ENCODE data around the gene CERS6. TPM values are rescaled to one million over a fixed set of nuclear protein-coding genes. Genes with fewer than 3 reads are reported as not detected.

CERS6 gene
- polyA plus RNA-seq, 1 donor, result 43.8 TPM

GRCh38 chr2:168713325-168713724 is 257.3 kb downstream of the CERS6 start:
- Histone ChIP-seq H3K27me3 (ENCODE audit: control insufficient read depth, insufficient read depth, low read length) (no peaks in the 10 kb centered on the region), H3K27ac (ENCODE audit: low read length) (no peak overlapping the region), H3K4me1 (ENCODE audit: control insufficient read depth, insufficient read depth, low read length) (peaks cover 21% of the 10 kb centered on the region), H3K9me3 (ENCODE audit: control insufficient read depth, low read depth, low read length) (no peaks in the 10 kb centered on the region), H3K4me3 (ENCODE audit: low read length) (no peak overlapping the region), H3K36me3 (ENCODE audit: control insufficient read depth, insufficient read depth, low read length) (peaks cover 14% of the 10 kb centered on the region)
- no CpG with 5 or more reads among the region's 1 CpG for WGBS (ENCODE audit: insufficient coverage, low lambda C conversion rate)
- DNase-seq, result no peak

- H3K9me3 ChIP-seq (ENCODE audit: control insufficient read depth, low read depth, low read length), result no peaks in the 10 kb centered on the region
- H3K27me3 ChIP-seq (ENCODE audit: control insufficient read depth, insufficient read depth, low read length), result no peaks in the 10 kb centered on the region
- peaks cover 12% of the 10 kb centered on the region for H3K4me1 ChIP-seq (ENCODE audit: control insufficient read depth, insufficient read depth, low read length)
- DNase-seq, result no peak
- no peak overlapping the region for H3K27ac ChIP-seq (ENCODE audit: low read length)
- H3K4me3 ChIP-seq (ENCODE audit: low read length), result no peak overlapping the region
- peaks cover 28% of the 10 kb centered on the region for H3K36me3 ChIP-seq (ENCODE audit: control insufficient read depth, insufficient read depth, low read length)
- 100% methylated on average over 1 of the region's 2 CpGs for WGBS (ENCODE audit: insufficient coverage, low lambda C conversion rate)
Observed at GRCh38 chr2:168715849-168716248, 259.8 kb downstream of the CERS6 start.

GRCh38 chr2:168716839-168717238 is 260.8 kb downstream of the CERS6 start:
- no peak overlapping the region for H3K27ac ChIP-seq (ENCODE audit: low read length)
- H3K4me1 ChIP-seq (ENCODE audit: control insufficient read depth, insufficient read depth, low read length), result peaks cover 4% of the 10 kb centered on the region
- DNase-seq, result no peak
- H3K36me3 ChIP-seq (ENCODE audit: control insufficient read depth, insufficient read depth, low read length), result peaks cover 33% of the 10 kb centered on the region
- H3K27me3 ChIP-seq (ENCODE audit: control insufficient read depth, insufficient read depth, low read length), result no peaks in the 10 kb centered on the region
- H3K9me3 ChIP-seq (ENCODE audit: control insufficient read depth, low read depth, low read length), result no peaks in the 10 kb centered on the region
- H3K4me3 ChIP-seq (ENCODE audit: low read length), result no peak overlapping the region

GRCh38 chr2:168717790-168718502 is 261.9 kb downstream of the CERS6 start:
- Histone ChIP-seq H3K36me3 (ENCODE audit: control insufficient read depth, insufficient read depth, low read length) (peaks cover 37% of the 10 kb centered on the region), H3K27me3 (ENCODE audit: control insufficient read depth, insufficient read depth, low read length) (no peaks in the 10 kb centered on the region), H3K27ac (ENCODE audit: low read length) (no peak overlapping the region), H3K4me3 (ENCODE audit: low read length) (no peak overlapping the region), H3K4me1 (ENCODE audit: control insufficient read depth, insufficient read depth, low read length) (no peaks in the 10 kb centered on the region), H3K9me3 (ENCODE audit: control insufficient read depth, low read depth, low read length) (no peaks in the 10 kb centered on the region)
- WGBS (ENCODE audit: insufficient coverage, low lambda C conversion rate), result 88% methylated on average over 2 of the region's 3 CpGs
- no peak for DNase-seq

GRCh38 chr2:168718622-168719021 is 262.6 kb downstream of the CERS6 start:
- Histone ChIP-seq H3K4me1 (ENCODE audit: control insufficient read depth, insufficient read depth, low read length) (no peaks in the 10 kb centered on the region), H3K4me3 (ENCODE audit: low read length) (no peak overlapping the region), H3K27ac (ENCODE audit: low read length) (no peak overlapping the region), H3K36me3 (ENCODE audit: control insufficient read depth, insufficient read depth, low read length) (peaks cover 39% of the 10 kb centered on the region), H3K9me3 (ENCODE audit: control insufficient read depth, low read depth, low read length) (no peaks in the 10 kb centered on the region), H3K27me3 (ENCODE audit: control insufficient read depth, insufficient read depth, low read length) (no peaks in the 10 kb centered on the region)
- DNase-seq, result no peak
- WGBS (ENCODE audit: insufficient coverage, low lambda C conversion rate), result no CpG with 5 or more reads among the region's 2 CpGs

- no peak for DNase-seq
- Histone ChIP-seq H3K4me1 (ENCODE audit: control insufficient read depth, insufficient read depth, low read length) (no peaks in the 10 kb centered on the region), H3K27ac (ENCODE audit: low read length) (no peak overlapping the region), H3K36me3 (ENCODE audit: control insufficient read depth, insufficient read depth, low read length) (peaks cover 36% of the 10 kb centered on the region), H3K4me3 (ENCODE audit: low read length) (no peak overlapping the region), H3K9me3 (ENCODE audit: control insufficient read depth, low read depth, low read length) (no peaks in the 10 kb centered on the region), H3K27me3 (ENCODE audit: control insufficient read depth, insufficient read depth, low read length) (no peaks in the 10 kb centered on the region)
Observed at GRCh38 chr2:168719446-168719845, 263.4 kb downstream of the CERS6 start.

GRCh38 chr2:168722592-168722991 is 266.5 kb downstream of the CERS6 start:
- WGBS (ENCODE audit: insufficient coverage, low lambda C conversion rate), result 60% methylated on average over 2 of the region's 2 CpGs
- H3K4me3 ChIP-seq (ENCODE audit: low read length), result no peak overlapping the region
- no peaks in the 10 kb centered on the region for H3K27me3 ChIP-seq (ENCODE audit: control insufficient read depth, insufficient read depth, low read length)
- H3K4me1 ChIP-seq (ENCODE audit: control insufficient read depth, insufficient read depth, low read length), result no peaks in the 10 kb centered on the region
- no peaks in the 10 kb centered on the region for H3K9me3 ChIP-seq (ENCODE audit: control insufficient read depth, low read depth, low read length)
- no peak overlapping the region for H3K27ac ChIP-seq (ENCODE audit: low read length)
- DNase-seq, result no peak
- peaks cover 31% of the 10 kb centered on the region for H3K36me3 ChIP-seq (ENCODE audit: control insufficient read depth, insufficient read depth, low read length)

- no CpG with 5 or more reads among the region's 3 CpGs for WGBS (ENCODE audit: insufficient coverage, low lambda C conversion rate)
Observed at GRCh38 chr2:168723275-168723899, 267.3 kb downstream of the CERS6 start.

GRCh38 chr2:168726375-168726774 is 270.3 kb downstream of the CERS6 start:
- 53% methylated on average over 2 of the region's 3 CpGs for WGBS (ENCODE audit: insufficient coverage, low lambda C conversion rate)
- Histone ChIP-seq H3K27me3 (ENCODE audit: control insufficient read depth, insufficient read depth, low read length) (no peaks in the 10 kb centered on the region), H3K4me1 (ENCODE audit: control insufficient read depth, insufficient read depth, low read length) (no peaks in the 10 kb centered on the region), H3K4me3 (ENCODE audit: low read length) (no peak overlapping the region), H3K27ac (ENCODE audit: low read length) (no peak overlapping the region), H3K36me3 (ENCODE audit: control insufficient read depth, insufficient read depth, low read length) (peaks cover 9% of the 10 kb centered on the region), H3K9me3 (ENCODE audit: control insufficient read depth, low read depth, low read length) (no peaks in the 10 kb centered on the region)
- DNase-seq, result no peak

More at GRCh38 chr2:168723275-168723899, 267.3 kb downstream of the CERS6 start:
- Histone ChIP-seq H3K4me1 (ENCODE audit: control insufficient read depth, insufficient read depth, low read length) (no peaks in the 10 kb centered on the region), H3K9me3 (ENCODE audit: control insufficient read depth, low read depth, low read length) (no peaks in the 10 kb centered on the region), H3K27ac (ENCODE audit: low read length) (no peak overlapping the region), H3K36me3 (ENCODE audit: control insufficient read depth, insufficient read depth, low read length) (peaks cover 24% of the 10 kb centered on the region), H3K4me3 (ENCODE audit: low read length) (no peak overlapping the region), H3K27me3 (ENCODE audit: control insufficient read depth, insufficient read depth, low read length) (no peaks in the 10 kb centered on the region)
- no peak for DNase-seq

- no CpG with 5 or more reads among the region's 5 CpGs for WGBS (ENCODE audit: insufficient coverage, low lambda C conversion rate)
- no peak for DNase-seq
- no peak overlapping the region for H3K4me3 ChIP-seq (ENCODE audit: low read length)
- no peaks in the 10 kb centered on the region for H3K27me3 ChIP-seq (ENCODE audit: control insufficient read depth, insufficient read depth, low read length)
- no peaks in the 10 kb centered on the region for H3K9me3 ChIP-seq (ENCODE audit: control insufficient read depth, low read depth, low read length)
- H3K4me1 ChIP-seq (ENCODE audit: control insufficient read depth, insufficient read depth, low read length), result no peaks in the 10 kb centered on the region
- no peak overlapping the region for H3K27ac ChIP-seq (ENCODE audit: low read length)
- H3K36me3 ChIP-seq (ENCODE audit: control insufficient read depth, insufficient read depth, low read length), result peaks cover 2% of the 10 kb centered on the region
Observed at GRCh38 chr2:168727904-168728470, 271.9 kb downstream of the CERS6 start.

Data from large intestine (tissue), 3 donors.